Measurements from ENCODE around the gene ZNF554. TPM values are rescaled to one million over a fixed set of nuclear protein-coding genes. Genes with fewer than 3 reads are reported as not detected.
A peak's percentile ranks its signal among the peaks of the same experiment; 100 is the strongest.

ZNF554 gene
- total and polyA plus RNA-seq, 2 experiments from 2014 or later = 2.0 to 7.5 TPM

GRCh38 chr19:2783781-2784145, 35.9 kb upstream of the ZNF554 start:
- ATAC-seq (no peak), DNase-seq (ENCODE audit: low spot score) (no peak)
- no peaks in the 10 kb centered on the region for H3K9me2 ChIP-seq (ENCODE audit: insufficient read depth)
- H3K4me1 ChIP-seq (ENCODE audit: insufficient read depth) = peaks cover 14% of the 10 kb centered on the region
- H3K4me3 ChIP-seq = peak overlapping the region; percentile 38
- H4K20me1 ChIP-seq (replicated peaks; ENCODE audit: insufficient read depth) = peaks cover 45% of the 10 kb centered on the region
- H3F3A ChIP-seq (replicated peaks; ENCODE audit: low read depth) = 0 out of 2 replicates have a peak, but pooled peaks cover 5% of the 10 kb centered on the region
- H3K4me2 ChIP-seq = peak overlapping the region; percentile 25; the same call in 1 of the 2 replicates
- TF ChIP-seq NANOG (IDR thresholded peaks at IDR 0.05; ENCODE audit: borderline replicate concordance) (no peak), REST (IDR thresholded peaks at IDR 0.05; ENCODE audit: unreplicated experiment) (no peak), JUNB (IDR thresholded peaks at IDR 0.05; ENCODE audit: unreplicated experiment) (no peak), EZH2 (IDR thresholded peaks at IDR 0.05; ENCODE audit: low read depth, unreplicated experiment) (no peak), ZNF462 (CRISPR knock-in tag; IDR thresholded peaks at IDR 0.05) (no peak), EZH2phosphoT487 (IDR thresholded peaks at IDR 0.05; ENCODE audit: unreplicated experiment) (no peak), STAT1 (IDR thresholded peaks at IDR 0.05; ENCODE audit: unreplicated experiment) (no peak), ZNF331 (CRISPR knock-in tag; IDR thresholded peaks at IDR 0.05; ENCODE audit: low read depth) (no peak), CTCF (conservative IDR thresholded peaks at IDR 0.05; ENCODE audit: low read depth in 2 of 2) (no peak), CREB1 (CRISPR knock-in tag; IDR thresholded peaks at IDR 0.05; ENCODE audit: low read depth) (no peak), ZNF114 (CRISPR knock-in tag; IDR thresholded peaks at IDR 0.05) (no peak)
- peaks cover 13% of the 10 kb centered on the region for H3K27me3 Mint-ChIP-seq (ENCODE audit: insufficient read depth, low read depth, poor library complexity)
- H3K27ac Mint-ChIP-seq = peak overlapping the region; percentile 98
- H3K9me3 Mint-ChIP-seq = peaks cover 4% of the 10 kb centered on the region; the same call in 1 of the 3 replicates
- H3K79me2 ChIP-seq (replicated peaks; ENCODE audit: insufficient read depth) = peaks cover 75% of the 10 kb centered on the region
- peak overlapping the region; percentile 28; the same call in 1 of the 2 replicates for H3K27ac ChIP-seq (ENCODE audit: low read depth)
- H3K36me3 Mint-ChIP-seq (ENCODE audit: low read depth) = peaks cover 29% of the 10 kb centered on the region
- no peaks in the 10 kb centered on the region for H3K36me3 ChIP-seq (ENCODE audit: insufficient read depth)
- H3K27me3 ChIP-seq (ENCODE audit: insufficient read depth) = no peaks in the 10 kb centered on the region
- no peak overlapping the region for H2AFZ ChIP-seq
- H3K4me1 Mint-ChIP-seq = peaks cover 33% of the 10 kb centered on the region
- H3K4me3 Mint-ChIP-seq = peak overlapping the region; percentile 93

All from GM23338 (cell line).